ENCODE results near the gene AIPL1.

GRCh38 chr17:6454495-6455320, 19.8 kb upstream of the AIPL1 start:
- TF ChIP-seq CTCF (IDR thresholded peaks at IDR 0.05) (no peak), ETV6 (CRISPR knock-in tag; IDR thresholded peaks at IDR 0.05) (peak; percentile 68; the same call in 1 of the 2 replicates), PRDM15 (CRISPR knock-in tag; IDR thresholded peaks at IDR 0.05) (no peak), ZNF219 (CRISPR knock-in tag; IDR thresholded peaks at IDR 0.05; ENCODE audit: borderline replicate concordance) (no peak), MLX (CRISPR knock-in tag; IDR thresholded peaks at IDR 0.05) (no peak), IRF1 (CRISPR knock-in tag; IDR thresholded peaks at IDR 0.05) (no peak)

Data from WTC11 (cell line).